Stomach smooth muscle (tissue), 2 donors: Measurements from ENCODE around the gene FHDC1.

ENCODE experiments used
- H3K27ac ChIP-seq: one replicate; pipeline ENCODE4 v1.7.0; 2013; ENCODE audit warnings: mild to moderate bottlenecking, low read length, inconsistent platforms
- H3K27me3 ChIP-seq, 2 donors: one replicate each; pipeline ENCODE4 v1.7.0; 2013; ENCODE audit warnings: low read length in 2 of 2; ENCODE audit not compliant: insufficient read depth in 2 of 2, control insufficient read depth in 1 of 2
- H3K36me3 ChIP-seq, 2 donors: one replicate each; pipeline ENCODE4 v1.7.0; 2013; ENCODE audit warnings: low read length in 2 of 2; ENCODE audit not compliant: control insufficient read depth in 2 of 2, insufficient read depth in 2 of 2
- H3K4me1 ChIP-seq: one replicate; pipeline ENCODE4 v1.7.0; 2013; ENCODE audit warnings: low read length; ENCODE audit not compliant: control insufficient read depth, insufficient read depth
- H3K4me3 ChIP-seq, 2 donors: one replicate each; pipeline ENCODE4 v1.7.0; 2013; ENCODE audit warnings: low read length in 2 of 2
- H3K9ac ChIP-seq, 2 donors: one replicate each; pipeline ENCODE4 v1.7.0; 2013; ENCODE audit warnings: low read length in 2 of 2, mild to moderate bottlenecking in 1 of 2
- H3K9me3 ChIP-seq, 2 donors: one replicate each; pipeline ENCODE4 v1.7.0; 2013; ENCODE audit warnings: low read length in 2 of 2; ENCODE audit not compliant: control insufficient read depth in 2 of 2
- donor health status: healthy.
- donor health status: Pancreatic carcinoma.

The FHDC1 gene

GRCh38 chr4:153022241-153022715 lies 86.2 kb downstream of the FHDC1 start:
- H3K27ac ChIP-seq, result no peak overlapping the region

DNA sequence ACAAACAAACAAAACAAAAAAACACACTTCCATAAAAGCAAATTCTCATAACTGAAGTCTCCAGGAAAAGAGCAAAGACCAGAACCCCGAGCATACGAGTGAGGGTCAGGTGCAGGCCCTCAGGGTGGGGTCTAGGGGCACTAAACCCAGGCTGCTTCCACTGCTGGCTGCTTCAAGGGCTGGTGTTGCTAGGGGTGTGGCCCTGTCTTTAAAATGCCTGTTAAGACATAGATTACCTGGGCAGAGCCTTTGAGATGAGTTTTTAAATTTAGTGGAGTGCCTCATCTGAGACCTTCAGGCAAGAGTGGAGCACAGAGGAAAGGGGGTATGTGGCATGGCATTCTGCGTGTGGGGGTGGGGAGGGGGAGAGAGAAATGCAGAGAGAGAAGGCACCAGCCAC lies 87.0 kb downstream of the FHDC1 start:
- H3K4me3 ChIP-seq, result no peak overlapping the region
- peaks cover 0 to 3% of the 10 kb centered on the region in 2 donors for H3K9me3 ChIP-seq
- no peaks in the 10 kb centered on the region for H3K27me3 ChIP-seq
- H3K27ac ChIP-seq, result no peak overlapping the region
- no peak overlapping the region for H3K9ac ChIP-seq
- no peaks in the 10 kb centered on the region for H3K4me1 ChIP-seq
- no peaks in the 10 kb centered on the region for H3K36me3 ChIP-seq

More at GRCh38 chr4:153022241-153022715, 86.2 kb downstream of the FHDC1 start:
- H3K9me3 ChIP-seq, result no peaks in the 10 kb centered on the region
- no peak overlapping the region for H3K9ac ChIP-seq
- no peaks in the 10 kb centered on the region for H3K36me3 ChIP-seq
- no peaks in the 10 kb centered on the region for H3K4me1 ChIP-seq
- no peak overlapping the region for H3K4me3 ChIP-seq
- no peaks in the 10 kb centered on the region for H3K27me3 ChIP-seq

GRCh38 chr4:153023692-153024394 lies 87.7 kb downstream of the FHDC1 start:
- Histone ChIP-seq H3K36me3 (no peaks in the 10 kb centered on the region), H3K27me3 (no peaks in the 10 kb centered on the region)

GRCh38 chr4:153024466-153024865 lies 88.3 kb downstream of the FHDC1 start:
- no peak overlapping the region for H3K9ac ChIP-seq
- no peak overlapping the region for H3K4me3 ChIP-seq
- H3K4me1 ChIP-seq, result no peaks in the 10 kb centered on the region
- H3K9me3 ChIP-seq, result peaks cover 4 to 8% of the 10 kb centered on the region in 2 donors
- no peaks in the 10 kb centered on the region for H3K27me3 ChIP-seq
- H3K27ac ChIP-seq, result no peak overlapping the region
- no peaks in the 10 kb centered on the region for H3K36me3 ChIP-seq

More at GRCh38 chr4:153023692-153024394, 87.7 kb downstream of the FHDC1 start:
- Histone ChIP-seq H3K4me3 (no peak overlapping the region), H3K9ac (no peak overlapping the region), H3K4me1 (no peaks in the 10 kb centered on the region), H3K9me3 (peaks cover 0 to 6% of the 10 kb centered on the region in 2 donors), H3K27ac (no peak overlapping the region)

DNA sequence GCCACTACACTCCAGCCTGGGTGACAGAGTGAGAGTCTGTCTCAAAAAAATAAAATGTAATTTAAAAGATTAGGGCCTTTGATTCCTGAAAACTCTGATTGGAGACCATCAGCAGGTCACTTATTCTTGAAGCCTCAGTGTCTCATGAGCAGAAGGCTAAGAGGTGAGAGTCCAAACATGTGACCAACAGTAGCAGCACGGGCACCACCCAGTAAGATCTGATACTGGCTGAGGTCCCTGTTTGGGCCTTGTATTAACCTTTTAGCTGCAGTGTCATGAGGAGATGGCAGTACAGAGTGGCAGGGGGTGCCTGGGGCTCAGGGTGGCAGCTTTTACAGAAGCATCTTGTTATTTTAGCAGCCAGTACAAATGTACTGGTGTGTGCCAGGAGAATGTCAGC lies 89.3 kb downstream of the FHDC1 start:
- Histone ChIP-seq H3K9ac (no peak overlapping the region), H3K9me3 (peaks cover 7 to 10% of the 10 kb centered on the region in 2 donors), H3K27ac (no peak overlapping the region), H3K36me3 (no peaks in the 10 kb centered on the region), H3K4me3 (no peak overlapping the region), H3K4me1 (no peaks in the 10 kb centered on the region), H3K27me3 (no peaks in the 10 kb centered on the region)

DNA sequence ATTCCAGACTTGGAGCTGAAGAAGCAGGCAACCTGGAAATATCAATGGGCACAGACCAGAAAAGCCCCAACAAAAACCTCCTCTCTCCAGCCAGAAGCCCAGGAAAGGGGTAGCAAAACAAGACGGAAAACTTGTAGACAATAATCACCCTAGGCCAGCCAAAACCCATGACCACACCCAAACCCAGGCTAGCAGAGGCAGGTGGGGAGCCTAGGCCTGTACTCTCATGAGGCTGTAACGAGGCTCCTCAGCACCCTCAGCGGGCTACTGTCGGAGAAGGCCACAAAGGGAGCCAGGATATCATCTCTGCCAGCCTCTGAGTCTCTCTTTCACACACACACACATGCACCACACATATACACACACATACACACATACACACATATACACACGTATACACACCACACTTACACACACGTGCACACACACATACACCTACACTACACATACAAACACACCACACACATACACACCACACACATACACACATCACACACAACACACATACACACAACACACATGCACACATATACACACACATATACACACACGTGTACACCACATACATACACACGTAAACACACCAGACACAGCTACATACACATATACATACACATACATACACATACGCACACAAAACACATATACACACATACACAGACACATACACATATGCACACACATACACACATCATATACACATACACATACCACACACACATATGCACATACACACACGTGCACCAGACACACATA lies 90.6 kb downstream of the FHDC1 start:
- Histone ChIP-seq H3K4me3 (no peak overlapping the region), H3K36me3 (no peaks in the 10 kb centered on the region), H3K27me3 (no peaks in the 10 kb centered on the region), H3K9me3 (peaks cover 7 to 10% of the 10 kb centered on the region in 2 donors), H3K9ac (no peak overlapping the region), H3K27ac (no peak overlapping the region), H3K4me1 (no peaks in the 10 kb centered on the region)

GRCh38 chr4:153027866-153028265 lies 91.7 kb downstream of the FHDC1 start:
- no peak overlapping the region for H3K27ac ChIP-seq
- no peak overlapping the region for H3K4me3 ChIP-seq
- no peaks in the 10 kb centered on the region for H3K36me3 ChIP-seq
- H3K9me3 ChIP-seq, result peaks cover 7 to 10% of the 10 kb centered on the region in 2 donors
- H3K9ac ChIP-seq, result no peak overlapping the region
- no peaks in the 10 kb centered on the region for H3K27me3 ChIP-seq
- H3K4me1 ChIP-seq, result no peaks in the 10 kb centered on the region

DNA sequence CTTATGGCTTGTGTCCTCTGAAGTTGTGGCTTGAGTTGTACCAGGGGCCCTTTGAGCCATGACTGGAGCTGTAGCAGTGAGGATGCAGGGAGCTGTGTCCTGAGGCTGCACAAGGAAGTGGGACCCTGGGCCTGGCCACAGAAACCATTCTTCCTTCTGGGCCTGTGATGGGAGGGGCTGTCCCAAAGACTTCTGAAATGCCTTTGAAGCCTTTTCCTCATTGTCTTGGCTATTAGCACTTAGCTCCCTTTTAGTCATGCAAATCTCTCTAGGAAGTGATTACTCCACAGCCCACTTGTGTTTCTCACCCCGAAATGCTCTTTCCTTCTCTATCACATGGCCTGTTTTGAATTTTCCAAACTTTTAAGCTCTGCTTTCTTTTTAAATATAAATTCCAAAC lies 92.4 kb downstream of the FHDC1 start:
- H3K36me3 ChIP-seq, result no peaks in the 10 kb centered on the region
- no peak overlapping the region for H3K9ac ChIP-seq
- H3K27me3 ChIP-seq, result no peaks in the 10 kb centered on the region
- H3K4me3 ChIP-seq, result no peak overlapping the region
- no peaks in the 10 kb centered on the region for H3K4me1 ChIP-seq
- H3K9me3 ChIP-seq, result peaks cover 7 to 10% of the 10 kb centered on the region in 2 donors
- no peak overlapping the region for H3K27ac ChIP-seq
